Esophagus squamous epithelium (tissue), 4 donors: ENCODE measurements around the gene ZNF428.
"Not testable (repeated sequence)": the region's sequence is repeated elsewhere in the genome, so short reads cannot be mapped to it uniquely, and the experiment has no call there.

Experiments
- POLR2A ChIP-seq, 4 donors: fragments of 450-650 bp; IDR thresholded peaks; one replicate each; pipeline ENCODE4 v1.6.1; 2017; ENCODE audit warnings: antibody characterized with exemption in 4 of 4, mild to moderate bottlenecking in 4 of 4, moderate library complexity in 3 of 4
- TF ChIP-seq, protein P1 (sequence below), 6 experiments: fragments of 450-650 bp in 4 of 6; fragments of 200-600 bp in 2 of 6; sonication (generic) in 2 of 6; IDR thresholded peaks; one replicate each; pipeline ENCODE4 v1.5.1; 2016 to 2019; ENCODE audit warnings: antibody characterized with exemption in 6 of 6, mild to moderate bottlenecking in 4 of 6, moderate library complexity in 4 of 6

DNA sequence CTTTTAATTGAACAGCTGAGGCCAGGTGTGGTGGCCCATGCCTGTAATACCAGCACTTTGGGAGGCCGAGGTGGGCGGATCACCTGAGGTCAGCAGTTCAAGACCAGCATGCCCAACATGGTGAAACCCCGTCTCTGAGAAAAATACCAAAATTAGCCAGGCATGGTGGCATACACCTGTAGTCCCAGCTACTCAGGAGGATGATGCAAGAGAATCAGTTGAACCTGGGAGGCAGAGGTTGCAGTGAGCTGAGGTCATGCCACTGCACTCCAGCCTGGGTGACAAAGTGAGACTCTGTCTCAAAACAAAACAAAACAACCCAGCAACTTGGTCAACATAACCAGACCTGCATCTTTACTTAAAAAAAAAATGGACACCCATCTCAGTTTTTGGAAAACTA lies 32.4 kb downstream of the ZNF428 start:
- TF ChIP-seq, protein P1, sequence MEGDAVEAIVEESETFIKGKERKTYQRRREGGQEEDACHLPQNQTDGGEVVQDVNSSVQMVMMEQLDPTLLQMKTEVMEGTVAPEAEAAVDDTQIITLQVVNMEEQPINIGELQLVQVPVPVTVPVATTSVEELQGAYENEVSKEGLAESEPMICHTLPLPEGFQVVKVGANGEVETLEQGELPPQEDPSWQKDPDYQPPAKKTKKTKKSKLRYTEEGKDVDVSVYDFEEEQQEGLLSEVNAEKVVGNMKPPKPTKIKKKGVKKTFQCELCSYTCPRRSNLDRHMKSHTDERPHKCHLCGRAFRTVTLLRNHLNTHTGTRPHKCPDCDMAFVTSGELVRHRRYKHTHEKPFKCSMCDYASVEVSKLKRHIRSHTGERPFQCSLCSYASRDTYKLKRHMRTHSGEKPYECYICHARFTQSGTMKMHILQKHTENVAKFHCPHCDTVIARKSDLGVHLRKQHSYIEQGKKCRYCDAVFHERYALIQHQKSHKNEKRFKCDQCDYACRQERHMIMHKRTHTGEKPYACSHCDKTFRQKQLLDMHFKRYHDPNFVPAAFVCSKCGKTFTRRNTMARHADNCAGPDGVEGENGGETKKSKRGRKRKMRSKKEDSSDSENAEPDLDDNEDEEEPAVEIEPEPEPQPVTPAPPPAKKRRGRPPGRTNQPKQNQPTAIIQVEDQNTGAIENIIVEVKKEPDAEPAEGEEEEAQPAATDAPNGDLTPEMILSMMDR (IDR thresholded peaks at IDR 0.05), result not testable (repeated sequence)
- TF ChIP-seq POLR2A (IDR thresholded peaks at IDR 0.05), result not testable (repeated sequence)
